H9 (cell line): ENCODE data around the gene MAST4. TPM values are rescaled to one million over a fixed set of nuclear protein-coding genes. Genes with fewer than 3 reads are reported as not detected.

ENCODE experiments used
- DNase-seq: peaks from one replicate; pipeline ENCODE4 v3.0.0-alpha.2; 2017
- H2AFZ ChIP-seq: one replicate; pipeline ENCODE4 v1.6.1; 2013; ENCODE audit warnings: mild to moderate bottlenecking, low read length, control low read depth, moderate library complexity
- H2AK5ac ChIP-seq: 2 replicates; pipeline ENCODE4 v1.6.1; 2013; ENCODE audit warnings: low read length, control low read depth, mixed read lengths; ENCODE audit not compliant: insufficient read length
- H2BK120ac ChIP-seq: one replicate; pipeline ENCODE4 v1.6.1; 2013; ENCODE audit warnings: low read depth, mild to moderate bottlenecking, low read length, control low read depth, inconsistent platforms; ENCODE audit not compliant: poor library complexity, severe bottlenecking
- H2BK12ac ChIP-seq: 2 replicates; pipeline ENCODE4 v1.6.1; 2013; ENCODE audit warnings: low read length, control low read depth, mixed read lengths, low read depth; ENCODE audit not compliant: insufficient read length
- H2BK15ac ChIP-seq: 2 replicates; pipeline ENCODE4 v1.6.1; 2013; ENCODE audit warnings: low read depth, low read length, control low read depth
- H2BK20ac ChIP-seq: one replicate; pipeline ENCODE4 v1.6.1; 2013; ENCODE audit warnings: low read depth, mild to moderate bottlenecking, low read length, control low read depth, inconsistent platforms; ENCODE audit not compliant: poor library complexity, severe bottlenecking
- H2BK5ac ChIP-seq: 2 replicates; pipeline ENCODE4 v1.6.1; 2013; ENCODE audit warnings: low read length, control low read depth, mixed read lengths; ENCODE audit not compliant: insufficient read length
- H3K14ac ChIP-seq: 2 replicates; pipeline ENCODE4 v1.6.1; 2013; ENCODE audit warnings: low read length, control low read depth; ENCODE audit not compliant: insufficient read depth
- H3K18ac ChIP-seq: 2 replicates; pipeline ENCODE4 v1.6.1; 2013; ENCODE audit warnings: low read depth, mild to moderate bottlenecking, mixed read lengths, low read length, control low read depth; ENCODE audit not compliant: insufficient read length
- H3K23ac ChIP-seq: 2 replicates; pipeline ENCODE4 v1.6.1; 2013; ENCODE audit warnings: low read length, control low read depth, mixed read lengths, low read depth; ENCODE audit not compliant: insufficient read length
- H3K23me2 ChIP-seq: 2 replicates; pipeline ENCODE4 v1.6.1; 2013; ENCODE audit warnings: low read depth, mild to moderate bottlenecking, mixed read lengths, low read length, control low read depth; ENCODE audit not compliant: insufficient read length, poor library complexity, severe bottlenecking
- H3K27ac ChIP-seq: 2 replicates; pipeline ENCODE4 v1.5.1; 2013; ENCODE audit warnings: low read length, control low read depth, mixed read lengths, low read depth; ENCODE audit not compliant: insufficient read length
- H3K27me3 ChIP-seq: 2 replicates; pipeline ENCODE4 v1.6.1; 2013; ENCODE audit warnings: low read length, control low read depth, inconsistent platforms; ENCODE audit not compliant: insufficient read depth
- H3K4ac ChIP-seq: 2 replicates; pipeline ENCODE4 v1.6.1; 2013; ENCODE audit warnings: low read depth, mild to moderate bottlenecking, control low read depth, inconsistent platforms, low read length, moderate library complexity
- H3K4me1 ChIP-seq: 2 replicates; pipeline ENCODE4 v1.6.1; 2013; ENCODE audit warnings: low read length, control low read depth, inconsistent platforms; ENCODE audit not compliant: insufficient read depth
- H3K4me2 ChIP-seq: 2 replicates; pipeline ENCODE4 v1.6.1; 2013; ENCODE audit warnings: low read length, control low read depth, mixed read lengths; ENCODE audit not compliant: insufficient read length, insufficient read depth
- H3K56ac ChIP-seq: 2 replicates; pipeline ENCODE4 v1.6.1; 2013; ENCODE audit warnings: low read depth, mild to moderate bottlenecking, mixed read lengths, low read length, control low read depth; ENCODE audit not compliant: insufficient read length
- H3K79me1 ChIP-seq: 2 replicates; pipeline ENCODE4 v1.6.1; 2013; ENCODE audit warnings: low read depth, mild to moderate bottlenecking, moderate library complexity, low read length, control low read depth, inconsistent platforms; ENCODE audit not compliant: insufficient read depth, poor library complexity, severe bottlenecking
- H3K79me2 ChIP-seq: 2 replicates; pipeline ENCODE4 v1.6.1; 2013; ENCODE audit warnings: low read length, control low read depth, inconsistent platforms; ENCODE audit not compliant: insufficient read depth
- H3K9ac ChIP-seq: 2 replicates; pipeline ENCODE4 v1.6.1; 2013; ENCODE audit warnings: low read length, control low read depth, mixed read lengths; ENCODE audit not compliant: insufficient read length; ENCODE audit errors: extremely low read depth
- H3K9me3 ChIP-seq: one replicate; pipeline ENCODE4 v1.6.1; 2013; ENCODE audit warnings: low read depth, low read length, inconsistent platforms; ENCODE audit not compliant: control insufficient read depth
- H3T11ph ChIP-seq: one replicate; pipeline ENCODE4 v1.6.1; 2013; ENCODE audit warnings: mild to moderate bottlenecking, low read length, control low read depth, inconsistent platforms
- H4K20me1 ChIP-seq: one replicate; pipeline ENCODE4 v1.6.1; 2013; ENCODE audit not compliant: control insufficient read depth, insufficient read length, insufficient read depth
- H4K5ac ChIP-seq: 2 replicates; pipeline ENCODE4 v1.6.1; 2013; ENCODE audit warnings: low read depth, mild to moderate bottlenecking, mixed read lengths, low read length, control low read depth; ENCODE audit not compliant: insufficient read length
- H4K8ac ChIP-seq: replicated peaks from 2 replicates; pipeline ENCODE4 v1.6.1; 2013; ENCODE audit warnings: low read length, control low read depth, mixed read lengths, low read depth; ENCODE audit not compliant: insufficient read length
- H4K91ac ChIP-seq: 2 replicates; pipeline ENCODE4 v1.6.1; 2013; ENCODE audit warnings: low read depth, mild to moderate bottlenecking, moderate library complexity, mixed read lengths, low read length, control low read depth; ENCODE audit not compliant: insufficient read length
- H3K27ac Mint-ChIP-seq, 3 experiments: 2 replicates in 2 of 3; 3 replicates in 1 of 3; pipeline ENCODE4 v1.8.0; 2020 to 2021; ENCODE audit warnings: mixed read lengths in 3 of 3, mild to moderate bottlenecking in 1 of 3, moderate library complexity in 1 of 3
- H3K27me3 Mint-ChIP-seq: 2 replicates; pipeline ENCODE4 v1.8.0; 2021; ENCODE audit warnings: low read depth, mild to moderate bottlenecking, moderate library complexity, mixed read lengths
- H3K36me3 Mint-ChIP-seq, 3 experiments: 2 replicates in 2 of 3; 3 replicates in 1 of 3; pipeline ENCODE4 v1.8.0; 2020 to 2021; ENCODE audit warnings: low read depth in 3 of 3, mixed read lengths in 3 of 3; ENCODE audit not compliant: insufficient read depth in 1 of 3
- H3K4me1 Mint-ChIP-seq, 2 experiments: 2 replicates each; pipeline ENCODE4 v1.8.0; 2020; ENCODE audit warnings: mixed read lengths in 2 of 2
- H3K4me3 Mint-ChIP-seq, 2 experiments: 2 replicates in 1 of 2; 3 replicates in 1 of 2; pipeline ENCODE4 v1.8.0; 2020 to 2021; ENCODE audit warnings: mild to moderate bottlenecking in 2 of 2, mixed read lengths in 2 of 2, moderate library complexity in 1 of 2
- H3K9me3 Mint-ChIP-seq, 2 experiments: 2 replicates in 1 of 2; 3 replicates in 1 of 2; pipeline ENCODE4 v1.8.0; 2020; ENCODE audit warnings: mild to moderate bottlenecking in 2 of 2, mixed read lengths in 2 of 2, moderate library complexity in 1 of 2
- WGBS: extraction: QIAGEN DNeasy Blood & Tissue Kit; methylation state at CpG from one replicate; pipeline ENCODE4 v1.1.7; 2013; ENCODE audit warnings: missing lambda C conversion rate, low lambda C conversion rate, mixed read lengths; ENCODE audit not compliant: insufficient read length; ENCODE audit errors: extremely low coverage; 5-methylcytosine and 5-hydroxymethylcytosine counted together
- total RNA-seq: library from RNA; stranded (reverse); gene quantifications from 2 replicates; pipeline ENCODE4 v1.2.1, GENCODE V29; 2021
- TF ChIP-seq, protein P1 (sequence below): fragments of 200-600 bp; sonication (generic); conservative IDR thresholded peaks from 3 replicates; pipeline ENCODE4 v1.8.0; 2021; ENCODE audit warnings: antibody characterized with exemption, mild to moderate bottlenecking

The MAST4 gene
- total RNA-seq, 1 experiment from 2014 or later, result 3.7 TPM

DNA sequence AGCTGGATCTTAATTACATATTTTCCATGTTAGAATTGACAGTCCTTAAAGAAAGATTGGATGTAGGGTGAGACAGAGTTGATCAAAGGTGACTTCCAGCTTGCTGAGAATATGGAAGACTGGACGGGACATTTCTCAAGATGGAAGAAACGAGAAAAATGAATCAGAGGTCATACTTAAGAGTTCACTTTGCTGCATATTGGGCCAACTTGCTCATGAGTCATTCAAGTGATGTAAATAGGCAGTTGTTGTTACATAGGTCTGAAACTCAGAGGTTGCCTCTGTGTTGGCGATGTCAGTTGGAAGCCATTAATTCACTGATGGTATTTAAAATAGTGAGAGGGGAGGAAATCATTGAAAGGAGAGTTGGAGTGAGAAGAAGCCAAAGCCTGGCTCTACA is 467.6 kb downstream of the MAST4 start:
- Histone ChIP-seq H3K79me2 (no peaks in the 10 kb centered on the region), H2AK5ac (no peak overlapping the region), H2BK20ac (no peak overlapping the region), H3K23me2 (no peaks in the 10 kb centered on the region), H3K9ac (no peak overlapping the region), H4K91ac (no peak overlapping the region), H3K56ac (no peak overlapping the region), H2BK15ac (no peak overlapping the region), H3K4me1 (no peaks in the 10 kb centered on the region; the same call in 1 of the 2 replicates), H3K14ac (no peak overlapping the region), H3T11ph (no peak overlapping the region), H3K27me3 (no peaks in the 10 kb centered on the region), H3K79me1 (no peaks in the 10 kb centered on the region), H2BK120ac (no peak overlapping the region), H4K8ac (no peak overlapping the region), H2BK12ac (no peak overlapping the region), H2BK5ac (no peak overlapping the region), H3K27ac (no peak overlapping the region), H3K23ac (no peak overlapping the region), H4K20me1 (no peaks in the 10 kb centered on the region), H3K4me2 (no peak overlapping the region), H4K5ac (no peak overlapping the region), H3K9me3 (no peaks in the 10 kb centered on the region), H3K18ac (no peak overlapping the region), H2AFZ (no peak overlapping the region), H3K4ac (no peak overlapping the region)
- no peaks in the 10 kb centered on the region; a peak in 1 of 7 replicates for H3K36me3 Mint-ChIP-seq
- TF ChIP-seq, protein P1, sequence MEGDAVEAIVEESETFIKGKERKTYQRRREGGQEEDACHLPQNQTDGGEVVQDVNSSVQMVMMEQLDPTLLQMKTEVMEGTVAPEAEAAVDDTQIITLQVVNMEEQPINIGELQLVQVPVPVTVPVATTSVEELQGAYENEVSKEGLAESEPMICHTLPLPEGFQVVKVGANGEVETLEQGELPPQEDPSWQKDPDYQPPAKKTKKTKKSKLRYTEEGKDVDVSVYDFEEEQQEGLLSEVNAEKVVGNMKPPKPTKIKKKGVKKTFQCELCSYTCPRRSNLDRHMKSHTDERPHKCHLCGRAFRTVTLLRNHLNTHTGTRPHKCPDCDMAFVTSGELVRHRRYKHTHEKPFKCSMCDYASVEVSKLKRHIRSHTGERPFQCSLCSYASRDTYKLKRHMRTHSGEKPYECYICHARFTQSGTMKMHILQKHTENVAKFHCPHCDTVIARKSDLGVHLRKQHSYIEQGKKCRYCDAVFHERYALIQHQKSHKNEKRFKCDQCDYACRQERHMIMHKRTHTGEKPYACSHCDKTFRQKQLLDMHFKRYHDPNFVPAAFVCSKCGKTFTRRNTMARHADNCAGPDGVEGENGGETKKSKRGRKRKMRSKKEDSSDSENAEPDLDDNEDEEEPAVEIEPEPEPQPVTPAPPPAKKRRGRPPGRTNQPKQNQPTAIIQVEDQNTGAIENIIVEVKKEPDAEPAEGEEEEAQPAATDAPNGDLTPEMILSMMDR, result no peak
- no peaks in the 10 kb centered on the region for H3K9me3 Mint-ChIP-seq
- no peak overlapping the region for H3K4me3 Mint-ChIP-seq
- DNase-seq, result no peak
- H3K27ac Mint-ChIP-seq, result no peak overlapping the region
- H3K4me1 Mint-ChIP-seq, result peaks cover 18 to 27% of the 10 kb centered on the region in 2 experiments
- H3K27me3 Mint-ChIP-seq, result no peaks in the 10 kb centered on the region
- no CpG with 5 or more reads among the region's 3 CpGs for WGBS
